ENCODE data around the gene PAK6. TPM values are rescaled to one million over a fixed set of nuclear protein-coding genes. Genes with fewer than 3 reads are reported as not detected.

The PAK6 gene
- polyA plus RNA-seq, 4 donors: 5.6 to 8.7 (median 6.9) TPM

- no peak for DNase-seq (ENCODE audit: low read depth in 4 of 4, low spot score in 2 of 4)
These were observed 15.6 kb downstream of the PAK6 start for GRCh38 chr15:40254452-40254851.

- no peak for DNase-seq (ENCODE audit: low read depth in 4 of 4, low spot score in 2 of 4)
These were observed 16.2 kb downstream of the PAK6 start for GRCh38 chr15:40255033-40255432.

GRCh38 chr15:40256638-40257235, 17.9 kb downstream of the PAK6 start:
- no peak for DNase-seq (ENCODE audit: low read depth in 4 of 4, low spot score in 2 of 4)

GRCh38 chr15:40257656-40258450, 19.0 kb downstream of the PAK6 start:
- no peak for DNase-seq (ENCODE audit: low read depth in 4 of 4, low spot score in 2 of 4)

- no peak for DNase-seq (ENCODE audit: low read depth in 4 of 4, low spot score in 2 of 4)
These were observed 19.7 kb downstream of the PAK6 start for GRCh38 chr15:40258544-40258943.

GRCh38 chr15:40259021-40259420, 20.2 kb downstream of the PAK6 start:
- no peak for DNase-seq (ENCODE audit: low read depth in 4 of 4, low spot score in 2 of 4)

GRCh38 chr15:40263024-40263754, 24.3 kb downstream of the PAK6 start:
- DNase-seq (ENCODE audit: low read depth in 4 of 4, low spot score in 2 of 4): no peak

- DNase-seq (ENCODE audit: low read depth in 4 of 4, low spot score in 2 of 4): no peak
These were observed 25.7 kb downstream of the PAK6 start for GRCh38 chr15:40264321-40265153.

GRCh38 chr15:40265355-40265754, 26.5 kb downstream of the PAK6 start:
- no peak for DNase-seq (ENCODE audit: low read depth in 4 of 4, low spot score in 2 of 4)

GRCh38 chr15:40265875-40266274, 27.0 kb downstream of the PAK6 start:
- no peak for DNase-seq (ENCODE audit: low read depth in 4 of 4, low spot score in 2 of 4)

GRCh38 chr15:40266828-40267304, 28.0 kb downstream of the PAK6 start:
- DNase-seq (ENCODE audit: low read depth in 4 of 4, low spot score in 2 of 4): no peak

- no peak for DNase-seq (ENCODE audit: low read depth in 4 of 4, low spot score in 2 of 4)
These were observed 28.8 kb downstream of the PAK6 start for GRCh38 chr15:40267670-40268069.

- DNase-seq (ENCODE audit: low read depth in 4 of 4, low spot score in 2 of 4): no peak
These were observed 30.7 kb downstream of the PAK6 start for GRCh38 chr15:40269604-40270003.

GRCh38 chr15:40270246-40270995, 31.6 kb downstream of the PAK6 start:
- no peak for DNase-seq (ENCODE audit: low read depth in 4 of 4, low spot score in 2 of 4)

GRCh38 chr15:40271685-40272484, 33.0 kb downstream of the PAK6 start:
- no peak for DNase-seq (ENCODE audit: low read depth in 4 of 4, low spot score in 2 of 4)

GRCh38 chr15:40272485-40273056, 33.7 kb downstream of the PAK6 start:
- no peak for DNase-seq (ENCODE audit: low read depth in 4 of 4, low spot score in 2 of 4)

GRCh38 chr15:40273428-40273827, 34.6 kb downstream of the PAK6 start:
- no peak for DNase-seq (ENCODE audit: low read depth in 4 of 4, low spot score in 2 of 4)

- no peak for DNase-seq (ENCODE audit: low read depth in 4 of 4, low spot score in 2 of 4)
These were observed 35.7 kb downstream of the PAK6 start for GRCh38 chr15:40274350-40275274.
